Hepatocyte (in vitro differentiated cells): ENCODE results near the gene BBS10.

Experiments used
- EZH2 ChIP-seq: fragments of 200-600 bp; sonication (generic); IDR thresholded peaks from 2 replicates; pipeline ENCODE4 v1.6.1; 2016; ENCODE audit warnings: antibody characterized with exemption, mild to moderate bottlenecking, borderline replicate concordance
- TF ChIP-seq, protein P1 (sequence below): fragments of 200-600 bp; sonication (generic); IDR thresholded peaks from 2 replicates; pipeline ENCODE4 v1.5.1; 2016; ENCODE audit warnings: antibody characterized with exemption, mild to moderate bottlenecking; ENCODE audit not compliant: poor library complexity

DNA sequence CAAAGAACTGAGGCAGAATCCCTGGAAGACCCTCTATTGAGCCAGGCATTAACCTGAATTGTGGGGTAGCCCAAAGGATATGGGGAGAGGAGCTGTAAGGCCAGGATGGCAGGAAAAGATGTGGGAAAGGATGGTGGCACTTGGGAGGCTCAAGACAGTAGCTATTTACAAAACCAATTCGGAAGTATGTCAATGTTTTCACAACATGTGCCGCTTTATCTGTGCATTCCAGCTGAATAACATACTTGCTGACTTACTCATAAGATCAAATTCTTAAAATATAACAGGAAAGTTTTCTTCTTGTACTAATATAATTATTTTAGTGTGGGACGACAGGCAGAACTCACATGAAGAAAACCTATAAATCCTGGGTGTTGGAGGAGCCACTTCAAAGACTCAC, 10.6 kb downstream of the BBS10 start:
- TF ChIP-seq, protein P1, sequence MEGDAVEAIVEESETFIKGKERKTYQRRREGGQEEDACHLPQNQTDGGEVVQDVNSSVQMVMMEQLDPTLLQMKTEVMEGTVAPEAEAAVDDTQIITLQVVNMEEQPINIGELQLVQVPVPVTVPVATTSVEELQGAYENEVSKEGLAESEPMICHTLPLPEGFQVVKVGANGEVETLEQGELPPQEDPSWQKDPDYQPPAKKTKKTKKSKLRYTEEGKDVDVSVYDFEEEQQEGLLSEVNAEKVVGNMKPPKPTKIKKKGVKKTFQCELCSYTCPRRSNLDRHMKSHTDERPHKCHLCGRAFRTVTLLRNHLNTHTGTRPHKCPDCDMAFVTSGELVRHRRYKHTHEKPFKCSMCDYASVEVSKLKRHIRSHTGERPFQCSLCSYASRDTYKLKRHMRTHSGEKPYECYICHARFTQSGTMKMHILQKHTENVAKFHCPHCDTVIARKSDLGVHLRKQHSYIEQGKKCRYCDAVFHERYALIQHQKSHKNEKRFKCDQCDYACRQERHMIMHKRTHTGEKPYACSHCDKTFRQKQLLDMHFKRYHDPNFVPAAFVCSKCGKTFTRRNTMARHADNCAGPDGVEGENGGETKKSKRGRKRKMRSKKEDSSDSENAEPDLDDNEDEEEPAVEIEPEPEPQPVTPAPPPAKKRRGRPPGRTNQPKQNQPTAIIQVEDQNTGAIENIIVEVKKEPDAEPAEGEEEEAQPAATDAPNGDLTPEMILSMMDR = no peak
- no peak for TF ChIP-seq EZH2
